ENCODE results near the gene EPM2A. TPM values are rescaled to one million over a fixed set of nuclear protein-coding genes. Genes with fewer than 3 reads are reported as not detected.
"Not testable (repeated sequence)": the region's sequence is repeated elsewhere in the genome, so short reads cannot be mapped to it uniquely, and the experiment has no call there.

EPM2A gene
- total RNA-seq: 10 to 100 TPM; 28.8 to 29.5 TPM
- long read RNA-seq, full-length matches to known transcripts: 7 of 10 reads
- long read RNA-seq, partial matches to known transcripts: 0 of 10 reads
- long read RNA-seq, other reads (novel, unspliced or antisense): 3 of 10 reads

DNA sequence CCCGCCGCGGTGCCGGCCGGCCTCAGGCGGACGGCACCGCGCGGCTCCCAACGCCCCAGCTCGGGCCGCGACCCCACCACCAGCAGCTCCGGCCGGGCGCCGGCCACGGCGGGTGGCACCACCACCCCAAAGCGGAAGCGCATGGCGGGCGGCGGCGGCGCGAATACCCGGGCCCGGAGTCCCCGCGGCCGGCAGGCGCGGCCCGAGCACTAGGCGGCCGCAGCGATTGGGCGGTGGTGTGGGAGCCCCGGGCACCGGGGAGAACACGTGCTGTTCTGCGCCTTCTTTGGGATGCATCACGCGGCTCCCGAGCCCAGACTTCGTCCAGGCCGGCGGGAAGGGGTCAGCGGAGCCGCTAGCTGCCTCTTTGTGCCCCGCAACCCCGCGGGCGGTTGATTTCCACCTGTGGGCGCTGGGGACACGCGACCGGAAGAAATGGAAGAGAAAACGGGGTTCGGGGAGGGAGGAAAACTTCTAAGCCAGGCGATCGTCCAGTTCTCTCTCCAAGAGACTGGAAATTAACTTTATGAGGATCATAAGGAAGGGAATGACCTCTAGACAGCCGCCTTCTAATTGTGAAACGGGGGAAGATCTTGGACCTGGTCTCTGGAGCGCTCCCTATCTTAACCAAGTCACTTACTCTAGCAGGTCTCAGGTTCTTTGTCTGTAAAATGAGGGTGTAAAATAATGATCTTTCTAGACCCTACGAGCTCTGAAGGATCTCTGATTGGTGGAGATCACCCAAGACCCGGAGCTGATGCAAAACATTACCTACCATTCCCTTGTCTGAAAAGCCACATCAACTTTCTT is at the start of gene EPM2A:
Gene EPM2A, minus strand, starts transcription at position 165 of the 810 bp plus-strand sequence. Its CDS starts 22 bp downstream, at position 143.
- peak; percentile 91 for DNase-seq
- peak; percentile 89 to 90 for ATAC-seq
- intact Hi-C loops (cut with DNase I): loop anchor here (2.0 to 10.0 kb wide), 3 partner anchors 79 to 227 kb away; partner anchors contain the start of genes FBXO30 (in 2 of the 2) and SHPRH (in 1 of the 2)

DNA sequence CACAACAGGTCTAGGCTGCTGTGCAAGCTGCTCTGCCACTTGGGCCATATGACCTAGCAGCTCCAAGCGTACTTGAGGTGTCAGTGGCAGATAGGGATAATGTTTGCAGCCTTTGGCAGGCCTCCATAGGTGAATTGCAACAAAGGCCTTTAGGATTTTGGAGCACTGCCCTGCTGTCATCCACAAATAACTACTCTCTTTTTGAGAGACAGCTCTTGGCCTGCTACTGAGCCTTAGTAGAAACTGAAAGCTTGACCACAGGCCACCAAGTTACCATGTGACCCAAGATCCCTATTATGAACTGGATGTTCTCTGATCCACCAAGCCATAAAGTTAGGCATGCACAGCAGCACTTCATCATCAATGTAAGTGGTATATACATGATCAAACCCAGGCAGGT is 49.4 kb upstream of the EPM2A start:
- DNase-seq (no peak), ATAC-seq (peak in 1 of 2 donors; percentile 70)

DNA sequence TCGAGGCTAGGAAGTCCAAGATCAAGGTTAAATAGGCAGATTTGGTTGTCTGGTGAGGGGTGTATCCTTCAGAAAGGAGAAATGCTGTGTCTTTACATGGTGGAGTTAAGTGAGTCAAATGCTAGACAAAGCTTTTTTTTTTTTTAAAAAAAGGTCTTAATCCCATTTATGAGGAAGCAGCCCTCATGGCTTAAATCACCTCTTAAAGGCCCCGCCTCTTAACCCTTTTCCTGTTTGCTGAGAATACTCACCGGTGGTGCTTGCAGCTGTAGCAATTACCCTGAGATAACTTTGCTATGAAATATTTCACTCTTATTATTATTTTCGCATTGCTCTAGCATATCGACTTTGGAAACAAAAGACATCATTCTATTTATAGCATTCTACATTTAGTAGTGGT is 48.5 kb upstream of the EPM2A start:
- intact Hi-C loops (cut with DNase I): no loop called here
- DNase-seq (no peak), ATAC-seq (no peak)

More for the DNA sequence above, 49.4 kb upstream of the EPM2A start:
- intact Hi-C loops (cut with DNase I): no loop called here

DNA sequence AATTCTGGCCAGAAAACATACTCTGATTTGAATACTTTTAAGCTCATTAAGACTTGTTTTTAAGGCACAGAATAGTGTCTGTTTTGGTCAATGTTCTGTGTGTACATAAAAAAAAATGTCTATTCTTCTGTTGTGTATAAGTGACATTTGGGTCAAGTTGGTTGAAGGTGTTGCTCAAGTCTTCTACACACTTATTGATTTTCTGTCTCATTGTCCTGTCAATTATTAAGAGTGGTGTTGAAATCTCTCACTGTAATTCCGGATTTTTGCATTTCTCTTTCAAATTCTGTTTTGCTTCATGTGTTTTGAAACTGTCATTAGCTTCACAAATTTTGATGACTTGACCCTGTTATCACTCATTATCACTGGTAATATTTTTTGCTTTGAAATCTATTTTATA is 37.5 kb upstream of the EPM2A start:
- DNase-seq (no peak), ATAC-seq (no peak)
- intact Hi-C loops (cut with DNase I): no loop called here

- DNase-seq (no peak), ATAC-seq (no peak)
- intact Hi-C loops (cut with DNase I): no loop called here
Observed at GRCh38 chr6:145765449-145765848, 30.1 kb upstream of the EPM2A start.

- DNase-seq: no peak
- intact Hi-C loops (cut with DNase I): no loop called here
- ATAC-seq: no peak
Observed at GRCh38 chr6:145763742-145764141, 28.4 kb upstream of the EPM2A start.

DNA sequence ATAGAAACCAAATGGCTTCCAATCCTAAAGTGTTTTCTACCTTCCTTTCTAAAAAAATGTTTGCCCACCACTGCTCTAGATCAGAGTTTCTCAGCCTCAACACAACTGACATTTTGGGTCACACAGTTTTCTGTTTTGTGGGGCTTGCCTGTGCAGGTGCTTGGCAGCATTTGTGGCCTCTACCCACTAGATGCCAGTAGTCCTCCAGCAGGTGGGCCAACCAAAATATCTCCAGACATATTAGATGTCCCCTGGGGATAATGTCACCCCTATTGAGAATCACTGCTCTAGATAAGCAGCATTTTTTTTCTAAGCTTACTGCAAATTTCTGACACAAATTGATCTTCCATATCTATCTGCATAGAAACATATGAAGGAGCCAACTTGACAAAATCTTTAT is 26.3 kb upstream of the EPM2A start:
- ATAC-seq: no peak
- intact Hi-C loops (cut with DNase I): no loop called here
- DNase-seq: no peak

GRCh38 chr6:145758113-145758512 is 22.8 kb upstream of the EPM2A start:
- DNase-seq (no peak), ATAC-seq (no peak)
- intact Hi-C loops (cut with DNase I): no loop called here

GRCh38 chr6:145756170-145756662 is 20.9 kb upstream of the EPM2A start:
- intact Hi-C loops (cut with DNase I): no loop called here
- DNase-seq: peak; percentile 41
- peak; percentile 44 to 80 for ATAC-seq

DNA sequence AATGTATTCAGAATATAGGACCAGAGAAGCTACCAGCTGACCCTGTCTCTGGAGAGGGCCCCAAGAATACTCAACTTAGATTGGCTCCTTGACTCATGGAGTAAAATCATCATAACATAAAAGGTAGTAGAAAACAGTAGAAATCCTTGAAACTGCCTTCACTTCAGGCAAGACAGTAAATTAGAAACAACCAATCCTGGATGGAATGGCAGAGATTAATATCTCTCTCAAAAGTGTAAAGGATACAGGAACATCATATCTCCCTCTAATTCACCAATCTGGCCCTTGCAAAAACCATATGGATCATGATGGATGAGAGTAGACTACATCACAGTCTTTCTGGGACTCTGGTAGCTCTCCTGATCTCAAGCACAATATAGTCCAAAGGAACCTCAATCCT is 20.4 kb upstream of the EPM2A start:
- no peak for DNase-seq
- intact Hi-C loops (cut with DNase I): no loop called here
- ATAC-seq: no peak

DNA sequence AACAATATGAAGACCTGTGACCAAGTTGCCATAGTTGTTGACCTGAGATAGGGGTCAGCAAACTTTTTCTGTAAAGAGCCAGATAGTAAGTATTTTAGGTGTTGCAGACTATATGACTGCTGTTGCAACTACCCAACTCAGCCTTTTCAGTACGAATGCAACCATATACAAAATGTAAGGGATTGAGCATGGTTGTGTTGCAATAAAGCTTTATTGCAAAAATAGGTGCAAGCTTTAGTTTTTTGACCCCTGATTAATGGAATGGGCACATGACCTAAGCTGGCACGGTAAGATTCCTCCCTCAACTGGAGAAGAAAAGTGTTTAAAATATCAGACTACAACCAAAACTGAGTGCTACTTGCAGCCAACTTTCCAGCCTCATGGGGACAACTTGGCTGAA is 17.3 kb upstream of the EPM2A start:
- ATAC-seq: no peak
- no peak for DNase-seq
- intact Hi-C loops (cut with DNase I): no loop called here

DNA sequence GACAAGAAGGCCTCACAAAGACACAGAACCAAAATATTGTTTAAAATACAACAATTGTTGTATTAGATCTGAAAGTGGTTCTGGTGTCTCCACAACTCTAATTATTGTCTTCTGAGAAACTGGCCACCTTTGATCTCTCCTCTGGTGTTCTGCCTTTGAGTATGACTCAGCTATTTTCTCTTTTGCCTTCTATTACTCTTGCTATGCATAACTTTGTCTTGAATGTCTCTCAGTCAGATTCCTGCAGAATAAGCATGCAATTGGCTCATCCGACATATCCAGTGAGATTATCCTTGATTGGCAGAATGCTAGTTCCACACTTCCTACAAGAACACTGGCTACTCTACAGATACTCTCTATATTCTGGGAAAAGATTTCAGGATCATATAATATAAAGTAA is 14.3 kb upstream of the EPM2A start:
- intact Hi-C loops (cut with DNase I): loop anchor here in 1 of 2 donors (10.0 kb wide), 1 partner anchor 45 kb away; no protein-coding TSS in a partner anchor
- ATAC-seq: peak; percentile 34 to 70
- DNase-seq: no peak

DNA sequence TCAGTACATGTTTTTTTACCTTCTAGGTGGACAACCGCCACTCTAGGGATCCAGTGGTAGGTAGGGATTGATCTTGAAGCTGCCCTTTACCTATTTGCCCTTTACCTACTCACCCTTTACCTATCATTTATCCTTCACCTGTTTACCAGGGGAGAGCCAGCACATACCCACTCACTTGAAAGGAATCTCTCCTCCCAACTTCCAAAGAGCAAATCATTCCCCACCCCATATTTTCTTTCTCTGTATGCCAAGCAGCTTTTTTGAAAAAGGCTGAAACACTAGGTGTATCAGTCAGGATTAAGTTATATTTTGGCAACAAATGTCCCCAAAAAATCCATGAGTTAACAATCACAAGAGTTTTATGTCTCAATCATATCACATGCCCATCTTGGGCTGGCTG is 10.5 kb upstream of the EPM2A start:
- intact Hi-C loops (cut with DNase I): loop anchor here in 1 of 2 donors (10.0 kb wide), 1 partner anchor 49 kb away; no protein-coding TSS in a partner anchor
- no peak for ATAC-seq
- no peak for DNase-seq

GRCh38 chr6:145744619-145745018 is 9.3 kb upstream of the EPM2A start:
- DNase-seq (no peak), ATAC-seq (no peak)
- intact Hi-C loops (cut with DNase I): loop anchor here in 1 of 2 donors (10.0 kb wide), 1 partner anchor 50 kb away; no protein-coding TSS in a partner anchor

DNA sequence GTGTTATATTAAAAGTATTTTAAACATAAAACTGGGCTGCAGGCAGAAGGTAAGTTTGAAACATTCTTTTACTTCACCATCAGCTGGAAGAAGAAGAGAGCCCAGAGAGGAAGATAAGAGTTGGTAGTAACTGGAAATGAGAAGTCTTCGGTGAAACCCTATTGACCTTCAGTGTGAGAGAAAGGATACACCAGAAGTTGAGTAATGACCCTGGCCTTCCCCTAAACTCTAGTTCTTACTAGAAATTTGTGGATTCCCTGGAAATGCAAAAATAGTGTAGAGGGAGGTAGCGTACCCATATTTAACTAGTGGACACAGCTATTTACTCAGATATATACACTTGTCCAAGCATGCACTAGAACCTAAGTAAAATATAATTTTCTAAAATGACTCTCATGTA is 8.0 kb upstream of the EPM2A start:
- no peak for DNase-seq
- ATAC-seq: no peak
- intact Hi-C loops (cut with DNase I): loop anchor here in 1 of 2 donors (10.0 kb wide), 1 partner anchor 51 kb away; no protein-coding TSS in a partner anchor

DNA sequence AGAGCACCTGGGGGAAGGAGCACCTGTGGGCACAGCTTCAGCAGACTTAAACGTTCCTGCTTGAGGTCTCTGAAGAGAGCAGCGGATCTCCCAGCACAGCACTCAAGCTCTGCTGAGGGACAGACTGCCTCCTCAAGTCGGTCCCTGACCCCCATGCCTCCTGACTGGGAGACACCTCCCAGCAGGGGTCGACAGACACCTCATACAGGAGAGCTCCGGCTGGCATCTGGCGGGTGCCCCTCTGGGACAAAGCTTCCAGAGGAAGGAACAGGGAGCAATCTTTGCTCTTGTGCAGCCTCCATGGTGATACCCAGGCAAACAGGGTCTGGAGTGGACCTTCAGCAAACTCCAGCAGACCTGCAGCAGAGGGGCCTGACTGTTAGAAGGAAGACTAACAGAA is 7.2 kb upstream of the EPM2A start:
- DNase-seq, ATAC-seq: not testable (repeated sequence)
- intact Hi-C loops (cut with DNase I): loop anchor here in 1 of 2 donors (10.0 kb wide), 1 partner anchor 52 kb away; no protein-coding TSS in a partner anchor

GRCh38 chr6:145739685-145740084 is 4.4 kb upstream of the EPM2A start:
- ATAC-seq, DNase-seq: not testable (repeated sequence)
- intact Hi-C loops (cut with DNase I): loop anchor here (5.0 to 10.0 kb wide), 3 partner anchors 55 to 223 kb away; partner anchors contain the start of genes FBXO30 (in 1 of the 2) and SHPRH (in 1 of the 2)

DNA sequence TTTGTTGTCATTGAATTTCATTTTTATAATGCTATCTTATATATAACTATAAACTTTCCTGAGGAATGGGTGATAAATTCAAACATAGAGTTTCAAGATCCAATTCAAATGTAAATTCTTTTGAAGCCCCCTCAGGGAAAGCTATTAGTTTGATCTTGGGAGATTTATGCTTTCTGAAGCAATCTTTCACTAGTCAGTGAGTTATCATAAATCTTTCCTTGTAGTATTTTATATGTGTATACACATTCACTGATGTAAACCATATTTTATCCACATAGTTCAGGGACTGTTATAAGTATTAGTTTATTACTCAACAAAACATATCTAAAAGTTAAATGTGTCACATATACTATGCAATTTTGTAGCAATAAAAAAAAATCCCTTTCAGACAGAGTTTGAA is 2.9 kb upstream of the EPM2A start:
- no peak for ATAC-seq
- DNase-seq: no peak
- intact Hi-C loops (cut with DNase I): loop anchor here (5.0 to 10.0 kb wide), 2 partner anchors 77 to 224 kb away; partner anchors contain the start of genes FBXO30 (in 1 of the 2) and SHPRH (in 1 of the 2)

- intact Hi-C loops (cut with DNase I): loop anchor here (5.0 to 10.0 kb wide), 2 partner anchors 78 to 226 kb away; partner anchors contain the start of genes FBXO30 (in 1 of the 2) and SHPRH (in 1 of the 2)
- ATAC-seq: no peak
- DNase-seq: no peak
Observed at GRCh38 chr6:145736661-145737144, 1.4 kb upstream of the EPM2A start.

All from left cardiac atrium (tissue), 4 donors.